Right hindlimb (tissue), 1 donor: ENCODE measurements around the gene KRT40.

Experiments used
- DNase-seq: peaks from one replicate; pipeline ENCODE4 v3.0.0-alpha.2; 2018

Gene KRT40

GRCh38 chr17:40984226-40984625, at the start of gene KRT40:
TSS of gene KRT40 (minus strand) at chr17:40984326. CDS start at chr17:40984273, 53 bp downstream.
- no peak for DNase-seq

DNA sequence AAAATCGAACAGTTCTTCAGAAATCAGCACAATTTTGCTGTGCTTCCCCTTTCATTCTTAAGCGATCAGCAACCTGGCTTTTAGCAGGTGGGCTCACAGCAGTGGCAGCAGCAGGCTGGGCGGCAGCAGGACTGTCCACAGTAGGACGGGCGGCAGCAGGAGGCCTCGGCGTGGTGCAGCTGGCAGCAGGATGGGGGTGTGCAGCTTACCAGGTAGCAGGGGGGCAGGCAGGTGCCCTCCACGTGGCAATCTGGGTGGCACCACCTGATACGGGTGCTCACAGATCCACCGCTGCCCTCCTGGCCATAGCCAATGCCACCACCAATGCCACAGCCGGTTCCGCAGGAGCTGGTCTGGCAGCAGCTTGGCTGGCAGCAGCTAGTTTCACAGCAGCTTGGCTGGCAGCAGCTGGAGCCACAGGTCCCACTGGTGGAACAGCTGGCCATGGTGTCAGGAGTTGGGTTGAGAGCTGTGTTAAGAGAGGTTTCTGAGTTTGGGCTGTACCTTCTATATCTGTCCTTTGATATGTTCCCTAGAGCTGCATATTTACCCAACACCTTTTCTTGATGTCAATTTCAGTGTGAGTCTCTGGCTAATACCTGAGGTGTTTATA, 45.6 kb upstream of the KRT40 start, which contains the start of gene KRTAP1-4:
Gene KRTAP1-4, minus strand, starts transcription at position 563 of the 613 bp plus-strand sequence. Its CDS starts 117 bp downstream, at position 446.
- DNase-seq, result no peak

- DNase-seq, result peak; percentile 57
These were observed 42.8 kb upstream of the KRT40 start, which contains the start of gene KRTAP1-5 for GRCh38 chr17:41026715-41027471. TSS of gene KRTAP1-5 (minus strand) at chr17:41027208. CDS start at chr17:41027155, 53 bp downstream.

- no peak for DNase-seq
These were observed 40.6 kb upstream of the KRT40 start for GRCh38 chr17:41024697-41025096.

DNA sequence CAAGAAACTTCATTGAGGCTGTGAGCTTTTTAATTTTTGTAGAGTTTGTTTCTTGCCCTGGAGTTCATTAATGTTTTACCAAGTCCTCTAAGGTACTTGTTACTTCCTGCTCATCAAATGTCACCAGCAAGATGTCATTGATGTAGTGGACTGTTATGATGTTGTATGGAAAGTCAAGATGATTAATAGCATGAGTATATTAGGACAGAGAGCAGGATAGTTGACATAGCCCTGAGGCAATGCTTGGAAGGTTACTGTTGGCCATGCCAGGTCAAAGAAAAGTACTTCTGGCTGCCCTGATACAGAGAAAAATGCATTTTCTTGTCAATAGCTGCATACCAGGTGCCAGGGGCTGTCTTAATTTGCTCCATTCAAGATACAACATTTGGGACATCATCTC, 36.2 kb upstream of the KRT40 start:
- DNase-seq, result no peak

DNA sequence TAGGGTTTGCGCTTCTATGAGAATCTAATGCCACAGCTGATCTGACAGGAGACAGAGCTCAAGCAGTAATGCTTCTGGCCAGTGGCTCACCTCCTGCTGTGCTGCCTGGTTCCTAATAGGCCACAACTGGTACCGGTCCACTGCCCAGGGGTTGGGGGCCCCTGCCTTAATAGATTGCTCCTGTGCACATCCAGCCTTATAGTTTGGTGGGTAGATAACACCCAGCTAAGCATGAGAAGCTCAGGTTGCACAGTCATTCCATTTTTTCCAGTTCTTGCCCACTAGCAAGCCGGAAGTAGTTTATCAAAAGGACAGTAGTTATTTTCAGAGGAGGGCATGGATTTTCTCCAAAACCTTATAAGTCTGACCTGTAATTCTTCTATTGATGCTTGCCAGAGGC, 35.3 kb upstream of the KRT40 start:
- no peak for DNase-seq

DNA sequence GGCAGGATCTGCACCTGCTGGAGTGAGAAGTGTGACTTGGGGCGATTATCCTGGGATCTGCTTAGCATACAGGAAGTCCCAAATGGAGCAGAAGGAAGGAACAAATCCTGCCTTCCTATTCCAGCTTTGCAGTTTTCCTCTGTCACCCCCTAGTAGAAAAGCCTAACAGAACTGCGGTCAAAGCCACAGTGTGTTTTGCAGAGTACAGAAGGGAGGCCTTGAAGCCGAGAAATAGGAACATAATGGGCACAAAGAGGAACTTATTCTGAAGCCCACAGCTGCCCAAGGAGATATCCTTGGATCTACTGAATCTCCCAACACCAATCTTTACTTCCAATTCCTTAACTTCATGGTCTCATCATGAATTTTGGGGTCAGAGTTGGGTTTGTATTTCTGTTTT, 34.4 kb upstream of the KRT40 start:
- no peak for DNase-seq

DNA sequence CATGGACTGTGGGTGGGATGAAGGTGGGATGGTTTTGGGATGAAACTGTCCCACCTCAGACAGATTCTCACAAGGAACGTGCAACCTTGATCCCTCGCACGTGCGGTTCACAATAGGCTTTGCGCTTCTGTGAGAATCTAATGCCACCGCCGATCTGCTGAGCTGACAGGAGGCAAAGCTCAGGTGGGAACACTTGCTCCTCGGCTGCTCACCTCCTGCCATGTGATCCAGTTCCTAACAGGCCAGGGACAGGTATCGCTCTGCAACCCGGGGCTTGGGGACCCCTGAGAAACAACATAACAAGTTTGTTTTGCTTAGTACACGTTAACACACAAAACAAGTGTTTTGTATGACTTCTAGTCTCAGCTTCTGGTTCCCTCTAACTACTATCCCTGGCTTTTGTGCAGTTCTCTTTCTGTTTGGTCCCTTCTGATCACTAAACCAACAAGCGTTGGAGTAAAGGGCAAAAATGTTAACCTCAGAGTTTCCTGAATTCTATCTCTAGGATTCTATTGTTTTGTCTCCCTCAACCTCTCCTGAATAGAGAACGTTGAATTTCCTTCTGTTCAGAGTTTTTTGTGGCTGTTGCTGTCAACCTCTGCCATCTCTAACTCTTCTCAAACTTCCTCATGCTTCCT, 32.6 kb upstream of the KRT40 start:
- DNase-seq, result no peak

- no peak for DNase-seq
These were observed 31.3 kb upstream of the KRT40 start for GRCh38 chr17:41015454-41015853.

DNA sequence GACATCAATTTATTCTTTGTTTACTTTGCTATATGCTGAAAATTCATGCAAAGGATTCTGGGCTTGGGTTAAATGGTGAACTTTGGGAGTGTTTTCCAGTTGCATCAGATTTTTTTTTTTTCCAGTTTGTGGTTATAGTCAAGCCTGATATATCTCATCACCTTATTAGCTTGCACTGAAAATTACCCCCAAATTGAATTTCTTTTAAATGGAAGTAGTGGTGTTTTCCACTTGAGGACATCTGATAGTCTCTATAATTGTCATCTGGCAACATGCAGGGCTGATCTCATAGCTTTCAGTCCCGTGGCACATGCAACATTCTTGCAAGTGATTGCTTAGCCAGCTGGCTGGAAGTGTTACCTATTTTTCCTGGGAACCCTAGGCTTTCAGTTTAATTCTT, 29.5 kb upstream of the KRT40 start:
- DNase-seq, result peak; percentile 20

- no peak for DNase-seq
These were observed 29.1 kb upstream of the KRT40 start for GRCh38 chr17:41013181-41013580.

DNA sequence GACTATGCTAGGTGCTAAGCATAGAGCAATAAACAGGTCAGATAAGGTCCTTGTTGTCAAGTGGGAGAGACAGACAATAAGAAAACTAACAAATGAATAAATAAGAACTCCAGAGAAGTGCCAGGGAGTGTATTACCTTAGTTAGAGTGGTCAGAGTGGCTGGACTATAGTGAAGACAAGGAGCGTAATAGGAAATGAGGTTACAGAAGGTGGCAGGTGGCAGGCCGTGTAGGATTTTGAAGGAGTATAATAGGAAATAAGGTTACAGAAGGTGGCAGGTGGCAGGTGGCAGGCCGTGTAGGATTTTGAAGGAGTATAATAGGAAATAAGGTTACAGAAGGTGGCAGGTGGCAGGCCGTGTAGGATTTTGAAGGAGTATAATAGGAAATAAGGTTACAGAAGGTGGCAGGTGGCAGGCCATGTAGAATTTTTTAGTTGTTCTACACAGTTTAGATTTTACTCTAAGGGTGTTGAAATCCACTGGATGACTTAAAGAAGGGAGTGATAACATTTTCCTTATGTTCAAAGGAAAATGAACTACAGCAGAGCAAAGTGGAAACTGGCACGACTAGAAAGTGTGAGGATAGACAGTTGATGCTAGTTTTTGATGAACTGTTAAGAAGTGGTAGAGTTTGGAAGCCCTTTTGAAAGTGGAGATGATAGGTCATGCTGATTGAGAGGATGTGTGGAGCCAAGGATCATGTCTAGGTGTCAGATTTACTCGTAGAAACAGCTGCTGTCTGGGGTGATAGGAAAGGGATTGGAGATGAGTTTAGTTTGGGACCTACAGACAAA, 28.4 kb upstream of the KRT40 start:
- no peak for DNase-seq

- no peak for DNase-seq
These were observed 26.3 kb upstream of the KRT40 start for GRCh38 chr17:41010441-41010840.

DNA sequence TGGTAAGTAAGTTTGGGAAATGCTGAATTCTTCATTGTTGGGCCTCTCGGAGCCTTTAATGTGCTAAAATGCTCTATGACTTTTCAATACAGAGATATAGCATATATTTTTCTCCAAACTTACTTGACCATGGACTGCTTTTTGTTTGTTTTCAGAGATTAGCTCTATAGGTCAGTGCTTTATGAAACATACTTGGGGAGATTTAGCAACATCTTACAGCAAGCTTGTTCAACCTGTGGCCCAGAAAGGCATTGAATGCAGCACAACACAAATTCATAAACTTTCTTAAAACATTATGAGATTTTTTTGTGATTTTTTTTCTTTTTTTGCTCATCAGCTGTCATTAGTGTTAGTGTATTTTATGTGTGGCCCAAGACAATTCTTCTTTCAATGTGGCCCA, 25.8 kb upstream of the KRT40 start:
- no peak for DNase-seq

GRCh38 chr17:41009301-41009760, 25.2 kb upstream of the KRT40 start:
- no peak for DNase-seq

- no peak for DNase-seq
These were observed 24.7 kb upstream of the KRT40 start, which contains the start of gene KRTAP3-1 for GRCh38 chr17:41008811-41009210. TSS of gene KRTAP3-1 (minus strand) at chr17:41009128. CDS start at chr17:41009074, 54 bp downstream.

- DNase-seq, result no peak
These were observed 20.3 kb upstream of the KRT40 start for GRCh38 chr17:41004397-41004796.

- DNase-seq, result no peak
These were observed 19.8 kb upstream of the KRT40 start for GRCh38 chr17:41003926-41004325.

- DNase-seq, result no peak
These were observed 18.7 kb upstream of the KRT40 start for GRCh38 chr17:41002814-41003213.

- DNase-seq, result no peak
These were observed 17.7 kb upstream of the KRT40 start for GRCh38 chr17:41001795-41002194.

GRCh38 chr17:40999563-40999962, 15.4 kb upstream of the KRT40 start, which contains the start of gene KRTAP3-2:
TSS of gene KRTAP3-2 (minus strand) at chr17:40999906. CDS start at chr17:40999853, 53 bp downstream.
- DNase-seq, result peak; percentile 40

GRCh38 chr17:40997361-40997760, 13.2 kb upstream of the KRT40 start:
- no peak for DNase-seq

DNA sequence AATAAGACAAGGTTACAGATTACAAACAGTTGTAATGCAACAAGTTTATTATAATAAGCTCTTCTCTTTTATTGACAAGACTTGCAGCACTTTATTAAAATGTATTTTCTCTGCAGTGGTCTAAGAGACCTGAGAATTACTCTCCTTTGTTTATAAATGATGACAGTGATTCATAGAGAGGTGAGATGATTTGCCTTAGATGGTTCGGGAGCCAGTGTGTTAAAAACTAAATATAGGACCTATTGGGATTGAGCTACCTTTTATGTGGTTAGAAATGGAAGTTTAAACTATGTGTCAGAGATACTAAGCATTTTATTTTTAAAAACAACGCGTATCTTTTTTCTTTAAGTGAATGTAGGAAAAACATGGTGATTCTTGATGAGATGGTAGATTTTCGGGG, 12.7 kb upstream of the KRT40 start:
- DNase-seq, result no peak
